OCI-LY7 (cell line): Measurements from ENCODE around the gene BTF3.

Experiments
- EZH2phosphoT487 ChIP-seq: fragments of 200-600 bp; sonication (generic); IDR thresholded peaks from 2 replicates; pipeline ENCODE4 v1.6.1; 2018; ENCODE audit warnings: low read depth, borderline replicate concordance, mild to moderate bottlenecking, mixed run types, antibody characterized with exemption, low read length, moderate library complexity, mixed read lengths
- TF ChIP-seq, protein P1 (sequence below): fragments of 200-600 bp; sonication (generic); conservative IDR thresholded peaks from 2 replicates; pipeline ENCODE4 v1.5.1; 2014; ENCODE audit warnings: mild to moderate bottlenecking, antibody characterized with exemption, low read length, moderate library complexity, mixed read lengths

DNA sequence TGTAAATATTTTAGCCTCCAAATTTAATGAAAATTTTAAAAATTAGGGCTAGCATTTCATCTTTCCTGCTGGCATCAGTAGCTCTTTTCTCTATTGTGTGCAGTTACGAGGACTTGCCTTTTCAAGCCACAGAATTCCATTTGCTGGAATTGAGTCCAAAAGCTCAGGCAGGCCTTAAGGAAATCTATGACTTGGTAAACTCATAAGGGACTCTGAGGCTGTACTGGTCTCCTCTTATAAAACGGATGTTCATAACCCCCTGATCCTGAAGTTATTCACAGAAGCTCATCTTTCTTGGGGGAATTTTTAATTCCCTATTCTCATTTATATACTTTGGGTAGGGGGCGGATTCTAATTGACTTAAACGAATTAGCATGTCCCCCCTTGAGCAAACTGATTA lies 43.8 kb downstream of the BTF3 start:
- TF ChIP-seq, protein P1, sequence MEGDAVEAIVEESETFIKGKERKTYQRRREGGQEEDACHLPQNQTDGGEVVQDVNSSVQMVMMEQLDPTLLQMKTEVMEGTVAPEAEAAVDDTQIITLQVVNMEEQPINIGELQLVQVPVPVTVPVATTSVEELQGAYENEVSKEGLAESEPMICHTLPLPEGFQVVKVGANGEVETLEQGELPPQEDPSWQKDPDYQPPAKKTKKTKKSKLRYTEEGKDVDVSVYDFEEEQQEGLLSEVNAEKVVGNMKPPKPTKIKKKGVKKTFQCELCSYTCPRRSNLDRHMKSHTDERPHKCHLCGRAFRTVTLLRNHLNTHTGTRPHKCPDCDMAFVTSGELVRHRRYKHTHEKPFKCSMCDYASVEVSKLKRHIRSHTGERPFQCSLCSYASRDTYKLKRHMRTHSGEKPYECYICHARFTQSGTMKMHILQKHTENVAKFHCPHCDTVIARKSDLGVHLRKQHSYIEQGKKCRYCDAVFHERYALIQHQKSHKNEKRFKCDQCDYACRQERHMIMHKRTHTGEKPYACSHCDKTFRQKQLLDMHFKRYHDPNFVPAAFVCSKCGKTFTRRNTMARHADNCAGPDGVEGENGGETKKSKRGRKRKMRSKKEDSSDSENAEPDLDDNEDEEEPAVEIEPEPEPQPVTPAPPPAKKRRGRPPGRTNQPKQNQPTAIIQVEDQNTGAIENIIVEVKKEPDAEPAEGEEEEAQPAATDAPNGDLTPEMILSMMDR, result no peak
- TF ChIP-seq EZH2phosphoT487, result no peak
